SK-N-MC (cell line): ENCODE data around the gene KRT9.
"Not testable (repeated sequence)": the region's sequence is repeated elsewhere in the genome, so short reads cannot be mapped to it uniquely, and the experiment has no call there.

Source experiments
- EZH2 ChIP-seq: fragments of 200-600 bp; sonication (generic); IDR thresholded peaks from one replicate; pipeline ENCODE4 v1.6.1; 2017; ENCODE audit warnings: antibody characterized with exemption
- POLR2AphosphoS5 ChIP-seq: IDR thresholded peaks from 2 replicates; pipeline ENCODE4 v1.6.1; 2012; ENCODE audit warnings: mild to moderate bottlenecking, low read depth, low read length, borderline replicate concordance

DNA sequence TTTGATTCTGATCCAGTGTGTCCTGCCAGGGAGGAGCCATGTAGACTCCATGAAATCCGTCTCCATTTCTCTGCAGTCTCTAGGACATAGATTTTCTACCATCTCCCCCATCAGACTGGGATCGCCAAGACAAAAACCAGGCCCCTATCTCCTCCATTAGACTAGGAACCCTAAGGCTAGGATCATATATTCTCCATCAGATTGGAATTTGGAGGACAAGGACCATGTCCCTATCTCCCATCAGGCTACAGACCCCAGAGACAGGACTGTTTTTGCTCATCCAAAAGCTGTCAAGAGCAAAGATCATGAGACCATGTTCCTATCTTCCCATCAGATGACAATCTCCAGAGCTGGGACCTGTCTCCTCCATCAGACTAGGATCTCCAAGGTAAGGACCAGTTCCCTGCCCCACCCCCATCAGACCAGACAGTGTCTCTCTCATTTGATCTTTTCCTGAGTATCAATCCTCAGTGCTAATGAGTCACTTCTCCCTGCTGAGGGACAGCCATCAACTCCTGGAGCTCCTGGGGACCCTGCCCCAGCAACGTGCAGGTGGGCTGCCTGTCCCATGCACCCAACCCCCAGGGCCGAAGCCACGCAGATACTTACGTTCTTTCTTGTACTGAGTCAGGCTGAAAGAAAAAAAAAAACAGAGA lies 48.2 kb upstream of the KRT9 start:
- not testable (repeated sequence) for TF ChIP-seq EZH2, POLR2AphosphoS5
